A549 treated with CpdA at 1 μM for 4 hours (cell line): ENCODE results near the gene HNRNPL. TPM values are rescaled to one million over a fixed set of nuclear protein-coding genes. Genes with fewer than 3 reads are reported as not detected.

Source experiments
- total RNA-seq: library from RNA; stranded (reverse); fragments of 200-300 nt; extraction: Qiagen RNA extraction; gene quantifications from 5 replicates; pipeline ENCODE4 v1.2.3, GENCODE V29; 2022; ENCODE audit warnings: low read depth

Gene HNRNPL
- total RNA-seq = 350 to 371 TPM (median 363 TPM) in 5 replicates

DNA sequence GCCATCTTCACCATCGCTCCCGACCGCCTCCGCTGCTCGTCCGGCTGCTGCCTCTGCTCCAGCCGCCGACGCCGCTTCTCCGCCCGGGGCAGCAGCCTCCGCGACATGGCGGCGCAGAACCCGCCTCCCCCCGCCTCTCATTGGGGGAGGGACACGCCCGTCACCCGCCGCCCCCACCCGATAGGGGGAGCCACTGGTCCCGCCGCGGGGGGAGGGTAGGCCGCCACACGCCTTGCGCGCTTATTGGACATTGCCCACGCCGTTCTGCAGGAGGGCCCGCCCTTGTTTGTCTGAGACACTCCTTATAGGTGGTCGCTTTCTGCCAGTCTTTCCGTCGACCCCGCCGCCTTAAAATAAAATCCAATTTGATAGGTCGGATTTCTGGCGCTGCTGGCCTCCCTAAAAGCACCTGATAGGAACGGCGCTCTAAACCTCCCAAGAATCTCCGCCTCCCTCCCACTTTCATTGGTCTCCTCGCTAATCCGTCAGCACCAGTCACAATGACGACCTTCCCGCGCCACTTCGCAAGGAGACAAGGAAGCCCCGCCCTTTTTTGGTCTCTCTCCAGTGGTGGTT, at the start of gene HNRNPL:
HNRNPL (minus strand) TSS at position 127 of the 576 bp plus-strand sequence; CDS start at position 107, 20 bp downstream.

DNA sequence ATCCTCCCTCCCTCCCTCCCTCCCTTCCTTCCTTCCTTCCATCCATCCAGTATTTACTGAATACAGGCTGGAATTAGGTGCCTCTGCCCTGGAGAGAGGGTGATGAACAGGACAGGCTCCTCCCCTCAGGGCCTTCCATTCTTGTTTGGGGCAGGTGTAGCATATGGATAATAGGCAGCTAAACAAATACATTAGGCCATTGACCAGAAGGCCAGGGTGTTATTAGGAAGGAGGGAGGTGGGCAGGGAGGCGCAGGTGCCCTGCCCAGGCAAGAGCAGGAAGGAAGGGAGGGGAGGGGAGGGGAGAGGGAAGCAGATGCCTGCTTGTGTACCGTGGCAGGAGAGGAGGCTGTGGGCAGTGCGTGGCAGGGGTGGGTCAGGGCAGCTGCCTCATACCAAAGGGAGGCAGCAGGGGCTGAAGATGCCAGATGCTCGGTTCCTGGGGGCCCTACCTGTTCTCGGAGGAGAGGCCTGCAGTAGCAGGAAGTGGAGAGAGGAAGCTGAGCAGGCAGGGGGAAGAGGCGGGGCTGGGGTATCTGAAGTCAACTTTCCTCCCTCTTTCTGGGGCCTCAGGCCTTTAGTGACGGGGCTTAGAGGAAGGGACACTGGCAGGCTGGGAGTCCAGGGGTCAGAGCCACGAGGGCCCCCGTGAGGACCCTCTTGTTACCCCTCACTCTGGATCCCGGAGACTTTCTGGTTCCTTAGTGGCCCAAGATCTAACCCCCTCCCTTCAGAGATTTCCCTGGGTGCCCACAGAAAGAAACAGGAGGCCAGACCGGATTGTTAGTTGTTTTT, 28.2 kb upstream of the HNRNPL start, which contains the start of gene RINL:
RINL (minus strand) TSS at position 495 of the 794 bp plus-strand sequence. CDS start 1,533 bp downstream, outside the sequence.

DNA sequence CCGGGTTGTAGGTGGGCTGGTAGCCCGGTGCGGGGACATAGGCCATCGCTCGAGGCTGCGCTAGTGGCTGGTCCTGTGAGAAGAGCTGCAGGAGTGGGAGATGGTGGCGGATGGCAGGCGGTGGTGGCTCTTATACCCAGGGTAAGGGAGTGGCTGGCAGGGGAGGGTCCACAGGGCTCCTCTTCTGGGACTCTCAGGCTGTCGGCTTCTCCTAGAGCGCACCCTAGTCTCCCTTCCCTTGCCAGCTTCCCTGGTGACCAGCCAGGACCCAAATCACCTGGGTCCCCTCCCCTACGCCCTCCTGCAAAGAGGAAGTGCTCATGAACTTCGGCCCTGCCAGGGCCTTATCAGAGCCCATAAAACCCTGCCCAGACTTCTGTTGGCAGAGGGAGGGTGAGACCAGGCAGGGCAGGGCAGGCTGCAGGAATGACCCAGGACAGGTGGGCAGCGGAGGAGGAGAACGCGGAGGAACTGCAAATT, 36.9 kb downstream of the HNRNPL start, which contains the start of gene LGALS4:
LGALS4 (minus strand) TSS at position 105 of the 480 bp plus-strand sequence; CDS start at position 46, 59 bp downstream.

DNA sequence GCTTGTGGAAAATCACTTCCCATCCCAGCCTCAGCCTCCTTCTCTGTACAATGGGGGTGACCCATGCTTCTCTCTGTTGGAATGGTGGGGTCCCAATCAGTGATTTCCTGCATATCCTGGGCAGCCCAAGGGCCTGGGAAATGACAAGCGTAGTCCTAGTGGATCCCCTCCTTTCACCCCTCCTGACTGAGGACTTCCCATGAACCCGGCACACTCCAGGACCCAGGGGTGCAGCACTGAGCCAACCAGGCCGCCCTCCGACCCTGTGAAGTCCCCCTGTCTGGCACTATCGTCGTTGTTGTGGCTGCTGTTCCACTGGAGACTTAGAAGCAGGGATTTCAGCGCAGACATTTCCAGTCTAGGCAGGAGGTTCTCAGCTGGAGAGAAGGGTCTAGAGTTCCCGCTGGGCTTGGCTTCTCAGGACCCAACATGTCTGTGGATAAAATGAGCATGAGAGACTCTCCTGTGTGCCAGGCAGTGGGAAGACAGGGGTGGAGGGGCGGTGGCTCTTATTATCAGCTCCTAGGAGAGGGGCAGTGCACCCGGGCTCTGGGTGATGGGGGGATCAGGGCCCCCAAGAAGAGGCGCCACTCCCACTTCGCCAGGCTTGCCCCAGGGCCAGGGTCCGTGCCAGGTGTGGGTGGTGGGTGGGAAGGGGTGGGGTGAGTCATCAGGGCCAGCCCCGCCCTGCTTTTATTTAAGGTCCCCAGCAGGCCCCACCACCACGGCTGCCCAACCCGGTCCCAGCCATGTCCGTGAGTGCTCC, 61.1 kb downstream of the HNRNPL start, which contains the start of gene LGALS7B:
LGALS7B (plus strand) TSS at position 723 of the 766 bp plus-strand sequence; CDS start at position 750, 27 bp downstream.

Other genes with a start within 250 kb of the HNRNPL start
- gene MAP4K1, start 232.0 kb downstream of the HNRNPL start, total RNA-seq = 0.30 to 1.5 TPM (median 1.1 TPM) in 5 replicates
- 669 to 911 TPM (median 738 TPM) in 5 replicates for gene EIF3K, start 230.8 kb downstream of the HNRNPL start, total RNA-seq
- 901 to 1,299 TPM (median 1,198 TPM) in 5 replicates for gene ACTN4, start 202.3 kb downstream of the HNRNPL start, total RNA-seq
- 4.8 to 7.1 TPM (median 5.9 TPM) in 5 replicates for gene CAPN12, start 105.5 kb downstream of the HNRNPL start, total RNA-seq
- 0.32 TPM in 1 of 5 replicates, not detected in the others for gene LGALS7, start 76.5 kb downstream of the HNRNPL start, total RNA-seq
- 0.37 to 0.65 TPM (median 0.56 TPM) in 3 of 5 replicates, not detected in the others for gene LGALS7B, start 60.8 kb downstream of the HNRNPL start, total RNA-seq
- 0.50 to 1.1 TPM (median 0.72 TPM) in 5 replicates for gene LGALS4, start 37.0 kb downstream of the HNRNPL start, total RNA-seq
- gene ECH1, start 18.2 kb downstream of the HNRNPL start, total RNA-seq = 286 to 383 TPM (median 290 TPM) in 5 replicates
- gene RINL, start 28.3 kb upstream of the HNRNPL start, total RNA-seq = 2.6 to 3.6 TPM (median 2.8 TPM) in 5 replicates
- gene SIRT2, start 49.6 kb upstream of the HNRNPL start, total RNA-seq = 34.8 to 39.9 TPM (median 36.1 TPM) in 5 replicates
- gene NFKBIB, start 50.0 kb upstream of the HNRNPL start, total RNA-seq = 68.2 to 127 TPM (median 105 TPM) in 5 replicates
- 0.76 to 1.3 TPM (median 0.89 TPM) in 5 replicates for gene CCER2, start 62.2 kb upstream of the HNRNPL start, total RNA-seq
- 48.1 to 58.7 TPM (median 56.2 TPM) in 5 replicates for gene SARS2, start 80.8 kb upstream of the HNRNPL start, total RNA-seq
- 205 to 327 TPM (median 291 TPM) in 5 replicates for gene MRPS12, start 81.0 kb upstream of the HNRNPL start, total RNA-seq
- 70.5 to 99.5 TPM (median 87.1 TPM) in 5 replicates for gene FBXO17, start 125.8 kb upstream of the HNRNPL start, total RNA-seq
- 5.0 to 8.3 TPM (median 7.5 TPM) in 5 replicates for gene FBXO27, start 182.6 kb upstream of the HNRNPL start, total RNA-seq
- gene ACP7, start 234.4 kb upstream of the HNRNPL start, total RNA-seq = 0.15 to 0.19 TPM (median 0.17 TPM) in 5 replicates